Measurements from ENCODE around the gene CHERP. TPM values are rescaled to one million over a fixed set of nuclear protein-coding genes. Genes with fewer than 3 reads are reported as not detected.
"Not testable (repeated sequence)": the region's sequence is repeated elsewhere in the genome, so short reads cannot be mapped to it uniquely, and the experiment has no call there.

Gene CHERP
- total RNA-seq, 2 experiments from 2014 or later: 73.5 to 75.5 TPM

GRCh38 chr19:16506961-16507360 lies 35.3 kb downstream of the CHERP start:
- ChIA-PET CTCF (no interaction called here), POLR2A (no interaction called here)

GRCh38 chr19:16506161-16506560 lies 36.1 kb downstream of the CHERP start:
- CTCF ChIA-PET, POLR2A ChIA-PET: not testable (repeated sequence)

GRCh38 chr19:16504271-16504670 lies 38.0 kb downstream of the CHERP start:
- ChIA-PET POLR2A (no interaction called here), CTCF (no interaction called here)

DNA sequence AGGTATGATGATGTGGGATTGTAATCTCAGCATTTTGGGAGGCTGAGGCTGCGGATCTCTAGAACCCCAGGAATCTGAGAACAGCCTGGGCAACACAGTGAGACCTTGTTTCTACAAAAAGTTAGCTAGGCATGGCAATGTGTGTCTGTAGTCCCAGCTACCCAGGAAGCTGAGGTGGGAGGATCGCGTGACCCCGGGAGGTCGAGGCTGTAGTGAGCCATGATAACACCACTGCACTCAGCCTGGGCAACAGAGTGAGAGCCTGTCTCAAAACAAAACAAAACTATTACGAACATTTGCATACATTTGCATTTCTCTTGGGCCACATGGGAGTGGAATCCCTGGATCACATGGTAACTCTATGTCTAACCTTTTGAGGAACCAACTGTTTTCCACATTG lies 44.4 kb downstream of the CHERP start:
- POLR2A ChIA-PET: no interaction called here
- CTCF ChIA-PET: no interaction called here

DNA sequence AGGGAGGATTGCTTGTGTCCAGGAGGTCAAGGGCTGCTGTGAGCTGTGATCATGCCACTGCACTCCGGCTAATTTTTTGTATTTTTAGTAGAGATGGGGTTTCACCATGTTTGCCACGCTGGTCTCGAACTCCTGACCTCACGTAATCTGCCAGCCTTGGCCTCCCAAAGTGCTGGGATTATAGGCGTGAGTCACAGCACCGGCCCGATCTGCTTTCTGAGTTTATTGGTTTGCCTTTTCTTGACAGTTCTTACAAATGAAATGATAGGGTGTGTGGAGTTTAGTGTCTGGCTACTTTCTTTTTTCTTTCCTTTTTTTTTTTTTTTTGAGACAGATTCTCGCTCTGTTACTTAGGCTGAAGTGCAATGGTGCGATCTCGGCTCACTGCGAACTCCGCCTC lies 45.2 kb downstream of the CHERP start:
- POLR2A ChIA-PET: no interaction called here
- CTCF ChIA-PET: interaction anchor here (1.2 kb wide), 1 partner anchor 9 kb away, joined by 3 read pairs; no protein-coding TSS in a partner anchor

- CTCF ChIA-PET: interaction anchor here (0.5 to 1.5 kb wide), 3 partner anchors 9 to 717 kb away, joined by 3 read pairs; partner anchors contain the start of gene CHERP
- POLR2A ChIA-PET: interaction anchor here (0.6 to 1.2 kb wide), 4 partner anchors 53 to 1595 kb away, joined by 3 to 6 read pairs (median 4); partner anchors contain the start of gene MED26
These were observed 45.6 kb downstream of the CHERP start for GRCh38 chr19:16496613-16496983.

DNA sequence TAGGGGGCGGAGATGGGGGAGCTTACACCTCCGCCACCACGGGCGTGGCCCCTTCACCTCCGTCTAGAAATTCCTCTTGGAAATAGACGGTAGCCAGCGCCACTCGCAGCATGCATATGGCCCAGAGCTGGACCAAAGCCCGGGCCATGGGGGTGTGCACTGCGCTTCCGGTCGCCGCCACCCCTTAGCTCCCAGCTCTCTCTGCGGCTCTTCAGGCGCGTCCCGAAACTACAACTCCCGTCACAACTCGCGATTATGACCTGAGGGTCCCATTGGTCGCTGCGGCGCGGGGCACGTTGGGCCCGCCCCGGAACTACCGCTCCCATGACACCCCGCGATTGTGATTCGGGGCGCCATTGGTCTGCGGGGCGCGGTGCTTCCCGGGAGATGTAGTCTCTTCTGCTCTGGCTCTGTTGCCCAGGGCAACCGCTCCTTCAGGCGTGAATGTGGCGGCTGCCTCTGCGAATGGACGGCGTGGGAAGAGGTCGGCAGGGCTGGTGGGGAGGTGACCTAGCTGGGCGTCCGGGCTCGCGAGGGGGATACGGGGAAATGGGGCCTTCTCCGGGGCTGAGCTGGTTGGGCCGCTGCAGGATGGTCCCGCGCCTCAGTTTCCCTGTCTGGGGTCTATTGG lies 46.1 kb downstream of the CHERP start, which contains the start of the genes C19orf44 and CALR3:
C19orf44 (plus strand) TSS at position 413 of the 631 bp plus-strand sequence. CDS start 4,399 bp downstream, outside the sequence.
CALR3 (minus strand) TSS at position 186 of the 631 bp plus-strand sequence; CDS start at position 148, 38 bp downstream.
- POLR2A ChIA-PET: interaction anchor here (0.6 to 1.2 kb wide), 4 partner anchors 53 to 1596 kb away, joined by 3 to 6 read pairs (median 4); partner anchors contain the start of gene MED26
- CTCF ChIA-PET: interaction anchor here (0.5 to 1.5 kb wide), 3 partner anchors 9 to 718 kb away, joined by 3 read pairs; partner anchors contain the start of gene CHERP

GRCh38 chr19:16486476-16486875 lies 55.8 kb downstream of the CHERP start:
- CTCF ChIA-PET, POLR2A ChIA-PET: not testable (repeated sequence)

DNA sequence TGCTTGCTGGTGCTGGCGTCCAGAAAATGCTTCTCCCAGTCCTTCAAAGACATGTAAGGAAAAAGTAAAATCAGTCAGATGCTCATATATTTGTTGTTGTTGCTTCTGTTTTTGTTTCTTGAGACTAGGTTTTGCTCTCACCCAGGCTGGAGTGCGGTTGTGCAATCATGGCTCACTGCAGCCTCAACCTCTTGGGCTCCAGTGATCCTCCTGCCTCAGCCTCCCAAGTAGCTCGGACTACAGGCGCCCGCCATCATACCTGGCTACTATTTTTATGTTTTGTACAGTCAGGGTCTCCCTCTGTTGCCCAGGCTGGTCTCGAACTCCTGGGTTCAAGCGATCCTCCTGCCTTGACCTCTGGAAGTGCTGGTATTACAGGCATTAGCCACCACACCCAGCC lies 59.5 kb downstream of the CHERP start:
- ChIA-PET CTCF (no interaction called here), POLR2A (no interaction called here)

- CTCF ChIA-PET: no interaction called here
- POLR2A ChIA-PET: no interaction called here
These were observed 64.9 kb downstream of the CHERP start for GRCh38 chr19:16477311-16477710.

GRCh38 chr19:16476401-16476800 lies 65.8 kb downstream of the CHERP start:
- ChIA-PET CTCF (no interaction called here), POLR2A (no interaction called here)

DNA sequence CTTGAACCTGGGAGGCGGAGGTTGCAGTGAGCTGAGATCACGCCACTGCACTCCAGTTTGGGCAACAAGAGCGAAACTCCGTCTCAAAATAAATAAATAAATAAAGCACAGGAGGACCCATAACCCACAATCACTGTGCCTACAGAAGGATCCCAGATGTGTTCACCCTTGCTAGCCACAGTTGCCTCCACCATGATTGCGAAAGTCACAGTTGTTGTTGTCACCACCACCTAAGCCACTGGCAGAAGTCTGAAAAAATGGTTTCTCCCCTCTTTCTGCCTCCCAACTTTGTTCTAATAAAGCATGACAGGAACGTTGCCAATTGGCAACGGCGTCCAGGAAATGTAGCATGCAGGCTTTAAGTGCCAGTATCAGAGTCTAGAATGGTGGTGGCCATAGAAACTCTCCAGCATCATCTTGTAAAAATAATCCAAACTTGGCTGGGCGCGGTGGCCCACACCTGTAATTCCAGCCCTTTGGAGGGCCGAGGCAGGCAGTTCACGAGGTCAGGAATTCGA lies 68.3 kb downstream of the CHERP start:
- CTCF ChIA-PET: no interaction called here

DNA sequence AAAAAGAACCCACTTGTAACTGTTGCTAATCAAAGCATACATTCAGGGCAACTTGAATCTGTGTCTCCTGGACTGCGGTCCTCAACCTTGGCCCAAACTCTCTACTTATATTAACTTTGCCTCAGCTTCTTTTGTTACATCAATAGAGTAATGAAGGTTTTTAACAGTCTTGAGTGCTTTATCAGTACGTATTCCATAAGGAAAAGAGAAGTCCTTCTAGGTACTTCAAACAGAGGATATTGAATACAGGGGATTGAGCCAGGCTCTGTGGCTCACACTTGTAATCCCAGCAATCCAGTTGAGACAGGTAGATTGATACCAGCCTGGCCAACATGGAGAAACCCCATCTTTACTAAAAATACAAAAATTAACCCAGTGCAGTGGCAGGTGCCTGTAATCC lies 69.2 kb downstream of the CHERP start:
- CTCF ChIA-PET: no interaction called here
- POLR2A ChIA-PET: no interaction called here

More for the DNA sequence above, 68.3 kb downstream of the CHERP start:
- POLR2A ChIA-PET: no interaction called here

DNA sequence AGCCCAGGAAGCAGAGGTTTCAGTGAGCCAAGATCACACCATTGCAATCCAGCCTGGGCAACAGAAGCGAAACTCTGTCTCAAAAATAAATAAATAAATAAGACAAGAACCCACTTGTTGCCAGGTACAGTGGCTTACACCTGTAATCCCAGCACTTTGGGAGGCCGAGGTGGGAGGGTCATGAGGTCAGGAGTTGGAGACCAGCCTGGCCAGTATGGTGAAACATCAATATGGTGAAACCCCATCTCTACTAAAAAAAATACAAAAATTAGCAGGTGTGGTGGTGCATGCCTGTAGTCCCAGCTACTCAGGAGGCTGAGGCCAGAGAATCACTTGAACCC lies 69.7 kb downstream of the CHERP start:
- CTCF ChIA-PET: interaction anchor here (0.7 kb wide), 1 partner anchor 31 kb away, joined by 3 read pairs; no protein-coding TSS in a partner anchor
- POLR2A ChIA-PET: not testable (repeated sequence)

- POLR2A ChIA-PET: interaction anchor here (0.7 kb wide), 1 partner anchor 73 kb away, joined by 5 read pairs; no protein-coding TSS in a partner anchor
- CTCF ChIA-PET: interaction anchor here (0.6 to 1.4 kb wide), 2 partner anchors 17 to 1267 kb away, joined by 3 to 4 read pairs; no protein-coding TSS in a partner anchor
These were observed 71.1 kb downstream of the CHERP start for GRCh38 chr19:16470911-16471811.

DNA sequence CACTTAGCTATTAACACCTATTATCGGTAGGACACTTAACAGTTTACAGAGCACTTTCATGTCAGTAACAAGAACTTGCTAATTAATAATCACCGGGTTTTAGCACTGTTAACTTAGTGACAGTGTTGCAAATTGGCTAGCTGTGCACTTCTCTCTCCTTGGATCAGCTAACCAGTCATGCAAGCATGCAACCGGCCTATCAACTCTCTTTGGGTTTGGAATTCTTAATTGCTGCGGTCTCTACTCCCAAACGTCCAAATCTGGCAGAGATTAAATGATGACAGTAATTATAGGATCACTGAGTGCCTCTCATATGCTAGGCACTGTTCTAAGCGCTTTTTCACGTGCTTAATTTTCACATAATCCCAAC lies 71.7 kb downstream of the CHERP start:
- POLR2A ChIA-PET: no interaction called here
- CTCF ChIA-PET: interaction anchor here (1.4 kb wide), 1 partner anchor 16 kb away, joined by 3 read pairs; no protein-coding TSS in a partner anchor

All from activated CD8-positive, alpha-beta memory T cell treated with anti-CD3 and anti-CD28 coated beads for 36 hours (primary cell).